Measurements from ENCODE around the gene DTNB. TPM values are rescaled to one million over a fixed set of nuclear protein-coding genes. Genes with fewer than 3 reads are reported as not detected.

DTNB gene
- polyA plus RNA-seq, 1 of the 3 experiments (the other 2 are of a cell fraction) = 15.3 TPM

DNA sequence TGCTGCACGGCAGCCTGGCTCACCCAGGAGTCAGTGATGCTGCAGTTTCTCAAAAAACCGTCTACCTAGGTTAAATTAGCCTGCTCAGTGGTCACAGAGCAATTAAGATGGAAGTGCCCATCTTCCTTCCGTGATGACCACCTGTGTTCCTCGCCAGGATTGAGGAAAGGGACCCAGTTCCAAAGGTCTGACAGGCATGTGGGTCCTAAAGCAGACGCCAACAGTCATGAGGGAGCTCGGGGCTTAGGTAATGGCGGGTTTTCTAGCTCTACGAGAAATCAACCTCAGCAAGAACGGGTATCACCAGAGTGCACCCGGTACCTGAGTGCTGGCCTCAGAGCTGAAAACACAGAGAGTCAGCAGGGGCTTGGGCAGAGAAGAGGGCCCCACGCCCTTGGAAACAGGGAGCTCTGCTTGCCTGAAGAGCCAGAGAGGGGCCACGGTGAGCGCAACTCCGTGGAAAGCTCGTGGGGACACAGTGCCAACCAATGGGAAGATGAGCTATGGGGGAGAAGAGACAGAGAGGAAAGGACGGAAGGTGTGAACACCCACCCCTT lies 297.3 kb downstream of the DTNB start:
- Histone ChIP-seq H3K27me3 (ENCODE audit: insufficient read depth) (no peaks in the 10 kb centered on the region), H3K4me2 (peak overlapping the region; percentile 73), H3K4me3 (ENCODE audit: low read depth in 2 of 2, low read length in 1 of 2) (no peak overlapping the region), H3K36me3 (replicated peaks in 1 of 2; ENCODE audit: control insufficient read depth in 1 of 2, insufficient read depth in 2 of 2, low read length in 1 of 2) (no peaks in the 10 kb centered on the region), H2AFZ (ENCODE audit: low read depth) (0 out of 2 replicates have a peak overlapping the region, but pooled peaks have one; percentile 70), H3K79me2 (ENCODE audit: insufficient read depth) (no peaks in the 10 kb centered on the region), H3K4me1 (ENCODE audit: control insufficient read depth in 1 of 2, insufficient read depth in 2 of 2, low read depth in 1 of 2, low read length in 1 of 2) (peaks cover 5 to 36% of the 10 kb centered on the region in 2 experiments; a peak in 3 of 4 replicates), H4K20me1 (ENCODE audit: insufficient read depth) (no peaks in the 10 kb centered on the region), H3K9me3 (no peaks in the 10 kb centered on the region), H3K27ac (ENCODE audit: low read depth in 2 of 2, low read length in 1 of 2) (peak overlapping the region in 1 of 2 experiments; percentile 48; a peak in 1 of 4 replicates), H3K9me2 (no peaks in the 10 kb centered on the region), H3F3A (replicated peaks; ENCODE audit: insufficient read depth) (no peaks in the 10 kb centered on the region), H3K9ac (no peak overlapping the region)
- 85% methylated on average over 16 of the region's 16 CpGs for WGBS (ENCODE audit: low lambda C conversion rate)
- ChIA-PET POLR2A (interaction anchor here (0.5 to 1.1 kb wide), 4 partner anchors 11 to 32 kb away, joined by 3 to 4 read pairs (median 3); no protein-coding TSS in a partner anchor), CTCF (interaction anchor here (0.6 to 7.4 kb wide), 56 partner anchors 8 to 417 kb away, joined by 3 to 72 read pairs (median 4); partner anchors contain the start of genes DNMT3A and DTNB)
- no peak for DNase-seq
- TF ChIP-seq YY1 (IDR thresholded peaks at IDR 0.05; ENCODE audit: low read depth) (no peak), SMC3 (IDR thresholded peaks at IDR 0.05; ENCODE audit: low read depth, low read length) (no peak), POLR2AphosphoS5 (IDR thresholded peaks at IDR 0.05; ENCODE audit: low read depth, low read length) (no peak)

DNA sequence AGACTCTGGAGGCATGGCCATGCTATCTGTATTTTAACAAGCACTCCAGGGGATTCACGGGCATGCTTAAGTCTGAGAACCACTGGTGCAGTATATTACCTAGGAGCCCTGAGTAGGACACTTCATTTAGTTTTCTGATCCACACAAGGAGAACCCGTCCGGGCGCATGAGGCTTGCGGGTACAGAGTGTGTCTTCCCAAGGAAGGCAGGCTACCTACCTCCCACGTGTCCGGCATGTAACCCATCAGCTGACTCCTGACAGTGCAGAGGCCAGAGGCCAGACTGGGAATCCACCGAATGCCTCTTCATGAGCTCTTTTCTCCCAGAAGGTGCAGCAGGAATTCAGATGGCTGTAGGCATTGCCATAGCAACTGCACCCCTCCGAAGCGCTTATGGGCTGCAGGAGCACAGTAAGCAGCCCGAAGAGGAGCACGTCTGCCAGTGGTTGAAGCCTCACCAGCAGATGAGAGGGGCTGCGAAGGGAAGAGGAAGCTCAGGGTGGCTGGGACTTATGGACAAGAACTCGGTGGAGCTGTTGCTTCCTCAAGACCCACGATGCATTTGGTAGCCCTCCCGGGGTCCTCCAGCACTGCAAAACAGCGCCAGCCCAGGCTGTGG lies 297.9 kb downstream of the DTNB start:
- 90% methylated on average over 16 of the region's 17 CpGs for WGBS (ENCODE audit: low lambda C conversion rate)
- no peaks in the 10 kb centered on the region for H3K9me3 ChIP-seq
- POLR2A ChIA-PET = interaction anchor here (0.6 to 1.1 kb wide), 2 partner anchors 13 to 31 kb away, joined by 3 to 4 read pairs; no protein-coding TSS in a partner anchor

DNA sequence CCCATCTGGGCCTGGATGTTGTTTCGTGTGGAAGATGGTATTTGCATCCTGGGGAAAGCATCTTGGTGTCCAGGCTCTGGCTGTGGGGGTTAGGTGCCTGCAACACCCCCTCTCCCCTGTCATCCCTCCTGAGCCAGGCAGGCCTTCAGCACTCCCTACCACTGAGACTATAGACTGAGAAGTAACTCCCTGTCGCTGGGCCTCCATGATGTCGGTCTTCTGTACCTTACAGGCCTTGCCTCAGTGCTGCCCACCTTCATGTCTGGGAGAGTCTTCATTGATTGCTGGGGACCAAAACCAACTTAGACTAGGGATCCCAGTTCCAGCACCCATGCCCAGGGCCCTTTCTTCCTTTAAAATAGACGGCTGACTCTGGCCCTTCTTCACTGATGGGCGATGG lies 298.6 kb downstream of the DTNB start:
- POLR2A ChIA-PET = no interaction called here
- 91% methylated on average over 5 of the region's 5 CpGs for WGBS (ENCODE audit: low lambda C conversion rate)
- Histone ChIP-seq H3K79me2 (ENCODE audit: insufficient read depth) (no peaks in the 10 kb centered on the region), H3K27ac (ENCODE audit: low read depth in 2 of 2, low read length in 1 of 2) (no peak overlapping the region), H3K4me1 (ENCODE audit: control insufficient read depth in 1 of 2, insufficient read depth in 2 of 2, low read depth in 1 of 2, low read length in 1 of 2) (peaks cover 5 to 36% of the 10 kb centered on the region in 2 experiments; a peak in 3 of 4 replicates), H3K9ac (no peak overlapping the region), H3F3A (replicated peaks; ENCODE audit: insufficient read depth) (no peaks in the 10 kb centered on the region), H3K27me3 (ENCODE audit: insufficient read depth) (no peaks in the 10 kb centered on the region), H4K20me1 (ENCODE audit: insufficient read depth) (no peaks in the 10 kb centered on the region), H3K4me2 (no peak overlapping the region), H3K9me3 (no peaks in the 10 kb centered on the region), H2AFZ (ENCODE audit: low read depth) (no peak overlapping the region), H3K36me3 (replicated peaks in 1 of 2; ENCODE audit: control insufficient read depth in 1 of 2, insufficient read depth in 2 of 2, low read length in 1 of 2) (no peaks in the 10 kb centered on the region), H3K4me3 (ENCODE audit: low read depth in 2 of 2, low read length in 1 of 2) (no peak overlapping the region), H3K9me2 (no peaks in the 10 kb centered on the region)
- CTCF ChIA-PET = interaction anchor here (1.5 to 7.4 kb wide), 9 partner anchors 9 to 145 kb away, joined by 3 to 72 read pairs (median 25); partner anchors contain the start of gene DNMT3A
- DNase-seq = no peak
- TF ChIP-seq TAF1 (IDR thresholded peaks at IDR 0.05; ENCODE audit: borderline replicate concordance, low read depth, low read length) (no peak), FOSL2 (IDR thresholded peaks at IDR 0.05; ENCODE audit: borderline replicate concordance, low read depth) (no peak), GABPA (IDR thresholded peaks at IDR 0.05; ENCODE audit: low read depth) (no peak), MEF2A (IDR thresholded peaks at IDR 0.05; ENCODE audit: borderline replicate concordance, low read depth) (no peak), MXI1 (IDR thresholded peaks at IDR 0.05; ENCODE audit: low read depth, low read length) (no peak), RCOR1 (IDR thresholded peaks at IDR 0.05; ENCODE audit: low read length) (no peak), GATA2 (CRISPR knock-in tag; IDR thresholded peaks at IDR 0.05) (no peak), EP300 (IDR thresholded peaks at IDR 0.05; ENCODE audit: borderline replicate concordance in 1 of 2, low read depth in 1 of 2, low read length in 1 of 2) (no peak)
- TF ChIP-seq, protein P1, sequence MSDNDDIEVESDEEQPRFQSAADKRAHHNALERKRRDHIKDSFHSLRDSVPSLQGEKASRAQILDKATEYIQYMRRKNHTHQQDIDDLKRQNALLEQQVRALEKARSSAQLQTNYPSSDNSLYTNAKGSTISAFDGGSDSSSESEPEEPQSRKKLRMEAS (IDR thresholded peaks at IDR 0.05; ENCODE audit: low read depth) = no peak
- TF ChIP-seq, protein P2, sequence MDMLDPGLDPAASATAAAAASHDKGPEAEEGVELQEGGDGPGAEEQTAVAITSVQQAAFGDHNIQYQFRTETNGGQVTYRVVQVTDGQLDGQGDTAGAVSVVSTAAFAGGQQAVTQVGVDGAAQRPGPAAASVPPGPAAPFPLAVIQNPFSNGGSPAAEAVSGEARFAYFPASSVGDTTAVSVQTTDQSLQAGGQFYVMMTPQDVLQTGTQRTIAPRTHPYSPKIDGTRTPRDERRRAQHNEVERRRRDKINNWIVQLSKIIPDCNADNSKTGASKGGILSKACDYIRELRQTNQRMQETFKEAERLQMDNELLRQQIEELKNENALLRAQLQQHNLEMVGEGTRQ (IDR thresholded peaks at IDR 0.05; ENCODE audit: borderline replicate concordance, low read depth, low read length) = no peak
- TF ChIP-seq, protein P3, sequence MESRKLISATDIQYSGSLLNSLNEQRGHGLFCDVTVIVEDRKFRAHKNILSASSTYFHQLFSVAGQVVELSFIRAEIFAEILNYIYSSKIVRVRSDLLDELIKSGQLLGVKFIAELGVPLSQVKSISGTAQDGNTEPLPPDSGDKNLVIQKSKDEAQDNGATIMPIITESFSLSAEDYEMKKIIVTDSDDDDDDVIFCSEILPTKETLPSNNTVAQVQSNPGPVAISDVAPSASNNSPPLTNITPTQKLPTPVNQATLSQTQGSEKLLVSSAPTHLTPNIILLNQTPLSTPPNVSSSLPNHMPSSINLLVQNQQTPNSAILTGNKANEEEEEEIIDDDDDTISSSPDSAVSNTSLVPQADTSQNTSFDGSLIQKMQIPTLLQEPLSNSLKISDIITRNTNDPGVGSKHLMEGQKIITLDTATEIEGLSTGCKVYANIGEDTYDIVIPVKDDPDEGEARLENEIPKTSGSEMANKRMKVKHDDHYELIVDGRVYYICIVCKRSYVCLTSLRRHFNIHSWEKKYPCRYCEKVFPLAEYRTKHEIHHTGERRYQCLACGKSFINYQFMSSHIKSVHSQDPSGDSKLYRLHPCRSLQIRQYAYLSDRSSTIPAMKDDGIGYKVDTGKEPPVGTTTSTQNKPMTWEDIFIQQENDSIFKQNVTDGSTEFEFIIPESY (IDR thresholded peaks at IDR 0.05; ENCODE audit: borderline replicate concordance, low read depth) = no peak

More for the DNA sequence above, 297.9 kb downstream of the DTNB start:
- Histone ChIP-seq H3K27ac (ENCODE audit: low read depth in 2 of 2, low read length in 1 of 2) (no peak overlapping the region), H3K36me3 (replicated peaks in 1 of 2; ENCODE audit: control insufficient read depth in 1 of 2, insufficient read depth in 2 of 2, low read length in 1 of 2) (no peaks in the 10 kb centered on the region), H2AFZ (ENCODE audit: low read depth) (no peak overlapping the region), H3K9me2 (no peaks in the 10 kb centered on the region), H3K4me1 (ENCODE audit: control insufficient read depth in 1 of 2, insufficient read depth in 2 of 2, low read depth in 1 of 2, low read length in 1 of 2) (peaks cover 5 to 36% of the 10 kb centered on the region in 2 experiments; a peak in 3 of 4 replicates), H3K9ac (no peak overlapping the region), H3K27me3 (ENCODE audit: insufficient read depth) (no peaks in the 10 kb centered on the region), H3K4me2 (no peak overlapping the region), H3K79me2 (ENCODE audit: insufficient read depth) (no peaks in the 10 kb centered on the region), H3F3A (replicated peaks; ENCODE audit: insufficient read depth) (no peaks in the 10 kb centered on the region), H3K4me3 (ENCODE audit: low read depth in 2 of 2, low read length in 1 of 2) (no peak overlapping the region), H4K20me1 (ENCODE audit: insufficient read depth) (no peaks in the 10 kb centered on the region)
- TF ChIP-seq GABPA (IDR thresholded peaks at IDR 0.05; ENCODE audit: low read depth) (no peak), MEF2A (IDR thresholded peaks at IDR 0.05; ENCODE audit: borderline replicate concordance, low read depth) (no peak), ELF1 (IDR thresholded peaks at IDR 0.05) (no peak), NFIC (IDR thresholded peaks at IDR 0.05; ENCODE audit: borderline replicate concordance) (no peak), TEAD4 (IDR thresholded peaks at IDR 0.05; ENCODE audit: borderline replicate concordance, insufficient read depth) (no peak), FOXJ3 (CRISPR knock-in tag; IDR thresholded peaks at IDR 0.05) (no peak), POLR2AphosphoS5 (IDR thresholded peaks at IDR 0.05; ENCODE audit: low read depth, low read length) (no peak), MXI1 (IDR thresholded peaks at IDR 0.05; ENCODE audit: low read depth, low read length) (no peak), RFX5 (IDR thresholded peaks at IDR 0.05; ENCODE audit: low read length) (no peak), FOXM1 (IDR thresholded peaks at IDR 0.05; ENCODE audit: low read depth) (no peak), TAF1 (IDR thresholded peaks at IDR 0.05; ENCODE audit: borderline replicate concordance, low read depth, low read length) (no peak), YY1 (IDR thresholded peaks at IDR 0.05; ENCODE audit: low read depth) (no peak)
- DNase-seq = no peak
- CTCF ChIA-PET = interaction anchor here (0.6 to 7.4 kb wide), 36 partner anchors 7 to 291 kb away, joined by 3 to 72 read pairs (median 5); partner anchors contain the start of gene DNMT3A

All from SK-N-SH (cell line).